ENCODE measurements around the gene ARF1. TPM values are rescaled to one million over a fixed set of nuclear protein-coding genes. Genes with fewer than 3 reads are reported as not detected.

The ARF1 gene
- total RNA-seq, 1 experiment from 2014 or later: 595 TPM

DNA sequence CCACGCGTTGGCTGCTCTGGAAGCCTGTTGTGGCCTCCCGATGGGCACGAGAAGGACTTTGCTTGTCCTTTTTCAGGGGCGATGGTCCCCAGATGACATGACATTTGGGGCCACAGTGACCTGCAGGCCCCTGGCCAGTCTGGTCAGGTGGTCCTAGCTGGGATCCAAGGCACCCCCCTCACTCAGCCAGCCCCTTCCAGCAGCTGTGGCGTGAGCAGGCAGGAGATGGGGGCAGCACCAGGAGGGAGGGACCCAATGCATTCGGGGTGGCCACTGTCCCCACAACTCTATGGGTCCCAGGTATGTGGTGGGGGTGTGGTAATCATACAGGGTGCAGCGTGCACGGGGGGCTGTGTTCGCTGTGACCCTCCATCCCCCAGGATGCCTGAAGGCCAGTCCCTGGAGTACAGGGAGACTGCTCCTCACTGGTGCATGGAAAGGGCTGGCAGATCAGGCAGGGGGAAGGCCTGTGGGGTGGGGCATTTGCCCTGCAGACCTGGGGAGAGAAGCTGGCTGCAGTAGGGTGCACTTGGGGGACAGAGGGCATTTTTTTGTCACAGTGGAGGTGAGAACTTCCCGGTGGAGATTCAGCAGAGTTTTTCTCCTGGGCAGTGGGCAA lies 44.0 kb upstream of the ARF1 start:
- no peaks in the 10 kb centered on the region for H3K36me3 ChIP-seq (ENCODE audit: low read depth)
- no peaks in the 10 kb centered on the region for H3K27me3 ChIP-seq (ENCODE audit: insufficient read depth, low read depth)
- H4K20me1 ChIP-seq (ENCODE audit: insufficient read depth): no peaks in the 10 kb centered on the region
- no peak overlapping the region for H2AFZ ChIP-seq
- CTCF ChIA-PET: no interaction called here
- no peaks in the 10 kb centered on the region for H3K9me2 ChIP-seq (ENCODE audit: insufficient read depth)
- H3K4me3 ChIP-seq: no peak overlapping the region
- intact Hi-C loops (cut with micrococcal nuclease; ENCODE audit: unreplicated experiment): no loop called here
- H3F3A ChIP-seq (ENCODE audit: insufficient read depth, low read depth): peaks cover 15% of the 10 kb centered on the region
- H3K9me3 ChIP-seq (ENCODE audit: insufficient read depth, low read depth): no peaks in the 10 kb centered on the region
- BruUV-seq (replicated peaks): no TSS peak
- H3K4me2 ChIP-seq: no peak overlapping the region
- TF ChIP-seq, protein P1, sequence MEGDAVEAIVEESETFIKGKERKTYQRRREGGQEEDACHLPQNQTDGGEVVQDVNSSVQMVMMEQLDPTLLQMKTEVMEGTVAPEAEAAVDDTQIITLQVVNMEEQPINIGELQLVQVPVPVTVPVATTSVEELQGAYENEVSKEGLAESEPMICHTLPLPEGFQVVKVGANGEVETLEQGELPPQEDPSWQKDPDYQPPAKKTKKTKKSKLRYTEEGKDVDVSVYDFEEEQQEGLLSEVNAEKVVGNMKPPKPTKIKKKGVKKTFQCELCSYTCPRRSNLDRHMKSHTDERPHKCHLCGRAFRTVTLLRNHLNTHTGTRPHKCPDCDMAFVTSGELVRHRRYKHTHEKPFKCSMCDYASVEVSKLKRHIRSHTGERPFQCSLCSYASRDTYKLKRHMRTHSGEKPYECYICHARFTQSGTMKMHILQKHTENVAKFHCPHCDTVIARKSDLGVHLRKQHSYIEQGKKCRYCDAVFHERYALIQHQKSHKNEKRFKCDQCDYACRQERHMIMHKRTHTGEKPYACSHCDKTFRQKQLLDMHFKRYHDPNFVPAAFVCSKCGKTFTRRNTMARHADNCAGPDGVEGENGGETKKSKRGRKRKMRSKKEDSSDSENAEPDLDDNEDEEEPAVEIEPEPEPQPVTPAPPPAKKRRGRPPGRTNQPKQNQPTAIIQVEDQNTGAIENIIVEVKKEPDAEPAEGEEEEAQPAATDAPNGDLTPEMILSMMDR (conservative IDR thresholded peaks at IDR 0.05): no peak
- no peak for TF ChIP-seq EZH2 (IDR thresholded peaks at IDR 0.05; ENCODE audit: low read depth)
- H3K79me2 ChIP-seq (ENCODE audit: low read depth): no peaks in the 10 kb centered on the region
- H3K27ac ChIP-seq: no peak overlapping the region
- DNase-seq: no peak
- H3K4me1 ChIP-seq (replicated peaks; ENCODE audit: insufficient read depth): peaks cover 11% of the 10 kb centered on the region
- POLR2A ChIA-PET (ENCODE audit: unreplicated experiment): no interaction called here

DNA sequence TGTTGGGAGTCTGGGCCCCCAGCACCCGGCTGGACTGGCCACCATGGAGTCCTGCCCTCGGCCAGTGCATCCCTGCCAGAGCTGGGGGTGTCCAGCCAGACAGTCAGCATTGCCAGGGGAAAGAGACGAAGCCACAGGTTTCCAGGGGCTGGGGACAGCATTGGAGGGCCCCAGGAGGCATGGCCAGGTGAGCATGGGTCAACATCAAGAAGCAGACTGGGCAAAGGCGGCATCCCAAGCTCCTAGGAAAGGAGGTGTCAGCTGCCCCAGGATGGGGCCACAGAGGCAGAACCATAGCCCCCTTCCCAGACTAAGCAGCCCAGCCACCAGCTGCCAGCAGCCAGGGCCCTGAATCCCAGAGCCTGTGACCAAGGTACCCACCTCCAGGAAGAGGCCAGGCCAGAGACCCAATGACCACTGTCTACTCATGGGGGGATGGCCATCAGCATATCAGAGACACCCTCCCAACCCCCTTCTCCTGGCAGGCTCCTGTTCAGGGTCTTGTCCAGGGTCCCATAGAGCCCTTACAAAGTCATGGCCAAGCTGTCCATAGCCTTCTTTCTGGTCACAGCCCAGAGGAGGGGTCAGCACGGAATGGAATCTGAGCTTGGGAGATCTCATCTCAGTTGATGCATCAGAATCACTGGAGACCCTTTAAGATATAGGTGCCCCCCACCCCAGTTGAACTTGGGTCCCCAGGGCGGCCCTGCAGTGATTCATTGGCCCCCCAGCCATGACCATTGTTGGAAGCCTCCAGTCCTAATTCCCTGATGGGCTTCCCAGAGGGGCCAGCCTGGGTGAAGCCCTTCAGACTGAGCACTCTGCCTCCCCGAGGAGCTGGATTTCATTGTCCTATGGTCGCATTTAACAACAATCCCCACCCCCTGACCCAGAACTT lies 43.3 kb upstream of the ARF1 start:
- no peaks in the 10 kb centered on the region for H4K20me1 ChIP-seq (ENCODE audit: insufficient read depth)
- no peak overlapping the region for H2AFZ ChIP-seq
- peaks cover 19% of the 10 kb centered on the region for H3K4me1 ChIP-seq (replicated peaks; ENCODE audit: insufficient read depth)
- H3K27me3 ChIP-seq (ENCODE audit: insufficient read depth, low read depth): no peaks in the 10 kb centered on the region
- H3K79me2 ChIP-seq (ENCODE audit: low read depth): no peaks in the 10 kb centered on the region
- no peak overlapping the region for H3K4me2 ChIP-seq
- POLR2A ChIA-PET (ENCODE audit: unreplicated experiment): no interaction called here
- no peaks in the 10 kb centered on the region for H3K9me3 ChIP-seq (ENCODE audit: insufficient read depth, low read depth)
- H3F3A ChIP-seq (ENCODE audit: insufficient read depth, low read depth): peaks cover 20% of the 10 kb centered on the region
- no peaks in the 10 kb centered on the region for H3K36me3 ChIP-seq (ENCODE audit: low read depth)
- H3K9me2 ChIP-seq (ENCODE audit: insufficient read depth): no peaks in the 10 kb centered on the region
- CTCF ChIA-PET: no interaction called here
- no peak overlapping the region for H3K4me3 ChIP-seq
- DNase-seq: no peak
- H3K27ac ChIP-seq: no peak overlapping the region
- TF ChIP-seq, protein P1 (conservative IDR thresholded peaks at IDR 0.05): no peak
- TF ChIP-seq EZH2 (IDR thresholded peaks at IDR 0.05; ENCODE audit: low read depth): no peak
- BruUV-seq (replicated peaks): no TSS peak
- intact Hi-C loops (cut with micrococcal nuclease; ENCODE audit: unreplicated experiment): no loop called here

DNA sequence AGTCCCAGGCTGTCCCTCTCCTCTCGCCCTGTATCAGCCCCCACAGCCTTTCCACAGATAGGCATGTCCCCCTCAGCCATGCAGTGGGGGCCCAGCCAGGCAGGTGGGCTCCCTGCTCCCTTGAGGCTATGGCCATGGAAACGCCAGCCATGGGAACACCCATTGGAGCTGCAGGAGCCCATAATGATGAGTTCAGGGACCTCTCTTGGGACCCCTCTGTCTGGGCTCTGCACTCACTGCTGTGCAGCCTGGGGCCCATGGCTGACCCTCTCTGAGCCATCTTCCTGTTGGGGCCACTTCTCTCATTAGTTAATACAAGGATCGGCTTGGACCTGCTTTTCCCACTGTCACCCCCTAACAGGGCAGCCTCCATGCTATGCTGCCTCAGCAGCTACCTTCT lies 42.5 kb upstream of the ARF1 start:
- no TSS peak for BruUV-seq (replicated peaks)
- intact Hi-C loops (cut with micrococcal nuclease; ENCODE audit: unreplicated experiment): no loop called here
- Histone ChIP-seq H3K27me3 (ENCODE audit: insufficient read depth, low read depth) (no peaks in the 10 kb centered on the region), H3K4me1 (replicated peaks; ENCODE audit: insufficient read depth) (peaks cover 26% of the 10 kb centered on the region), H3K9me3 (ENCODE audit: insufficient read depth, low read depth) (no peaks in the 10 kb centered on the region), H3K27ac (no peak overlapping the region), H2AFZ (no peak overlapping the region), H3F3A (ENCODE audit: insufficient read depth, low read depth) (peaks cover 27% of the 10 kb centered on the region), H3K4me2 (no peak overlapping the region), H3K4me3 (no peak overlapping the region), H3K79me2 (ENCODE audit: low read depth) (no peaks in the 10 kb centered on the region), H3K36me3 (ENCODE audit: low read depth) (no peaks in the 10 kb centered on the region), H3K9me2 (ENCODE audit: insufficient read depth) (no peaks in the 10 kb centered on the region), H4K20me1 (ENCODE audit: insufficient read depth) (no peaks in the 10 kb centered on the region)
- ChIA-PET POLR2A (ENCODE audit: unreplicated experiment) (no interaction called here), CTCF (no interaction called here)
- DNase-seq: no peak
- no peak for TF ChIP-seq EZH2 (IDR thresholded peaks at IDR 0.05; ENCODE audit: low read depth)
- TF ChIP-seq, protein P1 (conservative IDR thresholded peaks at IDR 0.05): no peak

All from PC-9 (cell line).